Gastroesophageal sphincter (tissue), 3 donors: ENCODE measurements around the gene ARMC9.

Experiments used
- CTCF ChIP-seq, 4 experiments: fragments of 200-600 bp in 2 of 4; fragments of 450-650 bp in 2 of 4; sonication (generic) in 1 of 4; IDR thresholded peaks; one replicate each; pipeline ENCODE4 v1.5.1; 2017 to 2019; ENCODE audit warnings: antibody characterized with exemption in 4 of 4, mild to moderate bottlenecking in 2 of 4, moderate library complexity in 2 of 4
- EP300 ChIP-seq: sonication (generic); formaldehyde crosslinking; IDR thresholded peaks from one replicate; pipeline ENCODE4 v1.6.1; 2017; ENCODE audit warnings: antibody characterized with exemption, mild to moderate bottlenecking
- POLR2A ChIP-seq, 2 donors: fragments of 450-650 bp; IDR thresholded peaks; one replicate each; pipeline ENCODE4 v1.6.1; 2017; ENCODE audit warnings: antibody characterized with exemption in 2 of 2, mild to moderate bottlenecking in 2 of 2, moderate library complexity in 1 of 2

- TF ChIP-seq CTCF (IDR thresholded peaks at IDR 0.05) (no peak), POLR2A (IDR thresholded peaks at IDR 0.05) (no peak), EP300 (no peak)
These were observed 96.3 kb downstream of the ARMC9 start for GRCh38 chr2:231294571-231295362.
